IMR-90 (cell line): ENCODE measurements around the gene RNU6-1. TPM values are rescaled to one million over a fixed set of nuclear protein-coding genes. Genes with fewer than 3 reads are reported as not detected.

Experiments used
- ATAC-seq: fragments of 200-7000 bp; cut with Tn5 transposase; 2 replicates; pipeline ENCODE4 v1.9.1; 2020; ENCODE audit warnings: low read depth, mild to moderate bottlenecking, moderate library complexity
- BruUV-seq: library from RNA; stranded (reverse); fragments of 400-500 nt; replicated peaks from 2 replicates; lab custom pipeline; 2021; lab: Mats Ljungman, UMichigan
- CTCF ChIA-PET: fragments of 300-600 bp; formaldehyde crosslinking; extraction: SDS; loops from one replicate; lab custom pipeline; 2021; ENCODE audit warnings: antibody characterized with exemption; lab: Yijun Ruan, JAX
- POLR2A ChIA-PET: fragments of 300-600 bp; sonication (Branson Sonifier 250); formaldehyde crosslinking; loops from one replicate; lab custom pipeline; 2022; ENCODE audit warnings: antibody characterized with exemption; ENCODE audit not compliant: unreplicated experiment; lab: Charles Lee
- DNase-seq: peaks from one replicate; pipeline ENCODE4 v3.0.0; 2013
- H2AFZ ChIP-seq: replicated peaks from 2 replicates; pipeline ENCODE3; 2013; ENCODE audit warnings: low read length, mild to moderate bottlenecking; ENCODE audit not compliant: poor library complexity
- H2AK5ac ChIP-seq: 2 replicates; pipeline ENCODE4 v1.6.1; 2013; ENCODE audit warnings: low read depth, low read length, inconsistent platforms
- H2AK9ac ChIP-seq: replicated peaks from 2 replicates; pipeline ENCODE3; 2013; ENCODE audit warnings: mild to moderate bottlenecking, low read depth, low read length, moderate library complexity; ENCODE audit not compliant: poor library complexity
- H2BK120ac ChIP-seq: 2 replicates; pipeline ENCODE4 v1.6.1; 2013; ENCODE audit warnings: low read depth, low read length, inconsistent platforms
- H2BK15ac ChIP-seq: 3 replicates; pipeline ENCODE4 v1.6.1; 2013; ENCODE audit warnings: low read depth, low read length, inconsistent platforms
- H2BK20ac ChIP-seq: 2 replicates; pipeline ENCODE4 v1.6.1; 2013; ENCODE audit warnings: low read depth, mild to moderate bottlenecking, inconsistent platforms, low read length, moderate library complexity
- H2BK5ac ChIP-seq: 2 replicates; pipeline ENCODE4 v1.6.1; 2013; ENCODE audit warnings: mild to moderate bottlenecking, low read depth, low read length, inconsistent platforms; ENCODE audit not compliant: poor library complexity, severe bottlenecking
- H3K14ac ChIP-seq: replicated peaks from 2 replicates; pipeline ENCODE4 v1.6.1; 2013; ENCODE audit warnings: low read depth, low read length, inconsistent platforms
- H3K18ac ChIP-seq: 2 replicates; pipeline ENCODE4 v1.6.1; 2013; ENCODE audit warnings: low read depth, low read length, control low read depth
- H3K23ac ChIP-seq: 2 replicates; pipeline ENCODE4 v1.6.1; 2013; ENCODE audit warnings: low read depth, low read length, inconsistent platforms
- H3K27ac ChIP-seq: 2 replicates; pipeline ENCODE4 v1.5.1; 2013; ENCODE audit warnings: mild to moderate bottlenecking, control low read depth, low read length; ENCODE audit not compliant: insufficient read depth
- H3K27me3 ChIP-seq: 2 replicates; pipeline ENCODE4 v1.6.1; 2013; ENCODE audit warnings: low read length; ENCODE audit not compliant: control insufficient read depth, insufficient read depth
- H3K36me3 ChIP-seq: 2 replicates; pipeline ENCODE4 v1.6.1; 2013; ENCODE audit warnings: low read length, mixed read lengths; ENCODE audit not compliant: control insufficient read depth, insufficient read depth
- H3K4ac ChIP-seq: 2 replicates; pipeline ENCODE4 v1.6.1; 2013; ENCODE audit warnings: low read depth, low read length, inconsistent platforms
- H3K4me1 ChIP-seq: 2 replicates; pipeline ENCODE4 v1.6.1; 2013; ENCODE audit warnings: low read length, mixed read lengths; ENCODE audit not compliant: control insufficient read depth, insufficient read depth
- H3K4me2 ChIP-seq: 2 replicates; pipeline ENCODE4 v1.6.1; 2013; ENCODE audit warnings: low read depth, mild to moderate bottlenecking, control low read depth, low read length, moderate library complexity
- H3K4me3 ChIP-seq: 2 replicates; pipeline ENCODE4 v1.5.1; 2013; ENCODE audit warnings: low read depth, mild to moderate bottlenecking, control low read depth, low read length, moderate library complexity; ENCODE audit not compliant: insufficient read depth
- H3K56ac ChIP-seq: 2 replicates; pipeline ENCODE4 v1.6.1; 2013; ENCODE audit warnings: low read length, inconsistent platforms; ENCODE audit not compliant: insufficient read depth; ENCODE audit errors: extremely low read depth
- H3K79me1 ChIP-seq, 2 experiments: 2 replicates each; pipeline ENCODE4 v1.6.1; 2013; ENCODE audit warnings: low read length in 2 of 2, inconsistent platforms in 1 of 2, low read depth in 1 of 2
- H3K9ac ChIP-seq: 2 replicates; pipeline ENCODE4 v1.6.1; 2013; ENCODE audit warnings: low read depth, low read length, control low read depth
- H3K9me1 ChIP-seq: 2 replicates; pipeline ENCODE4 v1.6.1; 2013; ENCODE audit warnings: low read length, inconsistent platforms; ENCODE audit not compliant: insufficient read depth
- H3K9me3 ChIP-seq: 2 replicates; pipeline ENCODE4 v1.6.1; 2013; ENCODE audit warnings: low read length; ENCODE audit not compliant: control insufficient read depth, insufficient read depth
- H4K20me1 ChIP-seq: 2 replicates; pipeline ENCODE4 v1.6.1; 2013; ENCODE audit warnings: low read length, inconsistent platforms; ENCODE audit not compliant: insufficient read depth
- H4K5ac ChIP-seq: 2 replicates; pipeline ENCODE4 v1.6.1; 2013; ENCODE audit warnings: mild to moderate bottlenecking, low read depth, low read length, control low read depth
- H4K8ac ChIP-seq, 2 experiments: 2 replicates each; pipeline ENCODE4 v1.6.1; 2013; ENCODE audit warnings: low read depth in 2 of 2, low read length in 2 of 2, control low read depth in 1 of 2, inconsistent platforms in 1 of 2
- H4K91ac ChIP-seq: 2 replicates; pipeline ENCODE4 v1.6.1; 2013; ENCODE audit warnings: low read depth, low read length, inconsistent platforms; ENCODE audit not compliant: insufficient read depth
- BHLHE40 ChIP-seq: fragments of 150-350 bp; IDR thresholded peaks from 2 replicates; pipeline ENCODE4 v1.6.1; 2016; ENCODE audit warnings: mild to moderate bottlenecking, low read depth, low read length
- NFE2L2 ChIP-seq: fragments of 150-350 bp; IDR thresholded peaks from 2 replicates; pipeline ENCODE4 v1.6.1; 2016; ENCODE audit warnings: low read depth, mild to moderate bottlenecking, low read length
- WGBS, 2 experiments: methylation state at CpG; one replicate each; pipeline versions ENCODE4 v1.1.5 to v1.1.7; 2013; ENCODE audit warnings: missing lambda C conversion rate in 2 of 2; ENCODE audit not compliant: insufficient read length in 1 of 2; ENCODE audit errors: extremely low coverage in 2 of 2; 5-methylcytosine and 5-hydroxymethylcytosine counted together
- dilution Hi-C: fragments of 300-500 bp; cut with HindIII; formaldehyde crosslinking; loops from one replicate; pipeline ENCODE4 v1.14.3; 2018; ENCODE audit warnings: low sequenced_read_pairs; ENCODE audit not compliant: unreplicated experiment
- in situ Hi-C: fragments of 300-500 bp; cut with MboI; formaldehyde crosslinking; loops from 3 replicates; pipeline ENCODE4 v1.14.3; 2019; ENCODE audit warnings: low sequenced_read_pairs, inconsistent platforms, mixed read lengths
- intact Hi-C: fragments of 100-400 bp; cut with micrococcal nuclease; formaldehyde crosslinking; loops from 2 replicates; pipeline ENCODE4 v1.10.0; 2022
- polyA plus RNA-seq, 3 experiments: library from polyadenylated mRNA; depleted of rRNA; stranded (reverse); fragments of >200 nt; gene quantifications; 2 replicates each; pipeline ENCODE4 v1.2.3, GENCODE V29; 2012; ENCODE audit warnings: low replicate concordance in 1 of 3
- total RNA-seq: library from RNA; depleted of rRNA; stranded (reverse); fragments of >200 nt; gene quantifications from 2 replicates; pipeline ENCODE4 v1.2.3, GENCODE V29; 2012

RNU6-1 gene
- total and polyA plus RNA-seq, 2 of the 4 experiments (the other 2 are of a cell fraction) = not detected

- DNase-seq (peak; percentile 8), ATAC-seq (no peak)
- no peak overlapping the region for H2BK20ac ChIP-seq
- H4K91ac ChIP-seq = no peak overlapping the region
- H3K23ac ChIP-seq = no peak overlapping the region
- no peak overlapping the region for H2AK9ac ChIP-seq
- TF ChIP-seq NFE2L2 = 0 out of 2 replicates have a peak, but pooled peaks have one; percentile 10
- no peak for TF ChIP-seq BHLHE40
- H3K9me1 ChIP-seq = no peaks in the 10 kb centered on the region
- no peak overlapping the region for H2BK120ac ChIP-seq
- intact Hi-C loops (no loop called here), in situ Hi-C loops (no loop called here), dilution Hi-C loops (no loop called here)
- H3K27me3 ChIP-seq = peaks cover 6% of the 10 kb centered on the region
- no peak overlapping the region for H3K56ac ChIP-seq
- H2AFZ ChIP-seq = no peak overlapping the region
- no peak overlapping the region for H3K4me2 ChIP-seq
- H3K9ac ChIP-seq = no peak overlapping the region
- no peak overlapping the region for H3K18ac ChIP-seq
- H2BK5ac ChIP-seq = no peak overlapping the region
- H3K14ac ChIP-seq = no peak overlapping the region
- H3K4ac ChIP-seq = no peak overlapping the region
- no peaks in the 10 kb centered on the region for H3K36me3 ChIP-seq
- 100% methylated on average over 1 of the region's 8 CpGs; no CpG with 5 or more reads in 1 of the 2 experiments for WGBS, 2 experiments
- H3K4me3 ChIP-seq = no peak overlapping the region
- BruUV-seq = no TSS peak
- H4K5ac ChIP-seq = no peak overlapping the region
- no peaks in the 10 kb centered on the region for H3K9me3 ChIP-seq
- no peaks in the 10 kb centered on the region for H4K20me1 ChIP-seq
- ChIA-PET CTCF (no interaction called here), POLR2A (no interaction called here)
- no peaks in the 10 kb centered on the region for H3K79me1 ChIP-seq
- H2BK15ac ChIP-seq = no peak overlapping the region
- H3K4me1 ChIP-seq = 0 out of 2 replicates have a peak, but pooled peaks cover 2% of the 10 kb centered on the region
- H2AK5ac ChIP-seq = no peak overlapping the region
- H3K27ac ChIP-seq = no peak overlapping the region
- H4K8ac ChIP-seq = no peak overlapping the region
Measured at GRCh38 chr15:67882487-67883233, 42.8 kb upstream of the RNU6-1 start.
